Endothelial cell of umbilical vein (primary cell): ENCODE results near the gene RAC3. TPM values are rescaled to one million over a fixed set of nuclear protein-coding genes. Genes with fewer than 3 reads are reported as not detected.

ENCODE experiments used
- BruUV-seq: library from RNA; stranded (reverse); fragments of 400-500 nt; replicated peaks from 2 replicates; lab custom pipeline; 2021; lab: Mats Ljungman, UMichigan
- CTCF ChIA-PET: fragments of 300-600, 350-600 bp; sonication (Branson Sonifier 250); formaldehyde crosslinking; loops from one replicate; lab custom pipeline; 2021; ENCODE audit warnings: antibody characterized with exemption, inconsistent platforms; lab: Charles Lee
- POLR2A ChIA-PET: fragments of 300-600, 350-600 bp; sonication (Branson Sonifier 250); formaldehyde crosslinking; loops from one replicate; lab custom pipeline; 2021; ENCODE audit warnings: antibody characterized with exemption, inconsistent platforms; lab: Charles Lee
- DNase-seq: peaks from one replicate; pipeline ENCODE4 v3.0.0-alpha.2; 2011; ENCODE audit warnings: low read depth, low spot score
- FAIRE-seq: peaks from 2 replicates; lab custom pipeline; 2011; peaks lifted over from hg19 to GRCh38; lab: Jason Lieb, UNC
- H2AFZ ChIP-seq: 2 replicates; pipeline ENCODE4 v1.6.0; 2012; ENCODE audit warnings: low read depth, low read length, control low read depth, inconsistent platforms
- H3K27ac ChIP-seq: 2 replicates; pipeline ENCODE4 v1.5.1; 2011; ENCODE audit warnings: low read depth, mild to moderate bottlenecking, control low read depth, low read length, moderate library complexity; ENCODE audit not compliant: insufficient read depth
- H3K27me3 ChIP-seq, 2 experiments: 2 replicates each; pipeline versions ENCODE4 v1.6.0 to v1.6.1; 2011; ENCODE audit warnings: low read length in 2 of 2, mixed read lengths in 1 of 2; ENCODE audit not compliant: control insufficient read depth in 2 of 2, insufficient read depth in 2 of 2
- H3K36me3 ChIP-seq, 2 experiments: 2 replicates in 1 of 2; 3 replicates in 1 of 2; pipeline ENCODE4 v1.5.1; 2011; ENCODE audit warnings: low read length in 2 of 2, mild to moderate bottlenecking in 1 of 2, moderate library complexity in 1 of 2; ENCODE audit not compliant: control insufficient read depth in 2 of 2, insufficient read depth in 2 of 2; ENCODE audit errors: extremely low read depth in 1 of 2
- H3K4me1 ChIP-seq: 3 replicates; pipeline ENCODE4 v1.5.1; 2011; ENCODE audit warnings: mild to moderate bottlenecking, low read length; ENCODE audit not compliant: control insufficient read depth, insufficient read depth; ENCODE audit errors: extremely low read depth
- H3K4me2 ChIP-seq: 2 replicates; pipeline ENCODE4 v1.6.1; 2011; ENCODE audit warnings: low read length, control low read depth, mixed read lengths; ENCODE audit not compliant: insufficient read depth
- H3K4me3 ChIP-seq, 3 experiments: fragments of 200-600 bp in 1 of 3; sonication (generic), shearing (Covaris generic) in 1 of 3; replicated peaks in 1 of 3; 2 replicates each; pipeline ENCODE4 v1.5.1; 2011 to 2016; ENCODE audit warnings: control low read depth in 3 of 3, low read length in 3 of 3, mild to moderate bottlenecking in 2 of 3, inconsistent platforms in 1 of 3, low read depth in 1 of 3, moderate library complexity in 1 of 3; ENCODE audit not compliant: insufficient read depth in 1 of 3
- H3K79me2 ChIP-seq: 2 replicates; pipeline ENCODE4 v1.6.0; 2012; ENCODE audit warnings: low read length, inconsistent platforms; ENCODE audit not compliant: control insufficient read depth, insufficient read depth
- H3K9ac ChIP-seq: replicated peaks from 2 replicates; pipeline ENCODE3; 2011; ENCODE audit warnings: low read length, control low read depth; ENCODE audit not compliant: insufficient read depth; ENCODE audit errors: extremely low read depth
- H3K9me1 ChIP-seq: replicated peaks from 3 replicates; pipeline ENCODE4 v1.6.0; 2011; ENCODE audit warnings: mild to moderate bottlenecking, low read length; ENCODE audit not compliant: control insufficient read depth, insufficient read depth; ENCODE audit errors: extremely low read depth
- H3K9me3 ChIP-seq: replicated peaks from 2 replicates; pipeline ENCODE4 v1.5.1; 2012; ENCODE audit warnings: low read length, inconsistent platforms; ENCODE audit not compliant: control insufficient read depth, insufficient read depth
- H4K20me1 ChIP-seq: replicated peaks from 2 replicates; pipeline ENCODE3; 2011; ENCODE audit warnings: mild to moderate bottlenecking, low read length; ENCODE audit not compliant: control insufficient read depth, insufficient read depth; ENCODE audit errors: extremely low read depth
- CTCF ChIP-seq, 2 donors: IDR thresholded peaks; 1 replicate in 1 of 2; 2 replicates in 1 of 2; pipeline ENCODE4 v1.5.1; 2011; ENCODE audit warnings: low read length in 2 of 2, mild to moderate bottlenecking in 2 of 2, moderate library complexity in 2 of 2, control low read depth in 1 of 2, inconsistent platforms in 1 of 2, low read depth in 1 of 2; ENCODE audit not compliant: insufficient read depth in 1 of 2; ENCODE audit errors: extremely low read depth in 1 of 2
- EZH2 ChIP-seq: IDR thresholded peaks from 2 replicates; pipeline ENCODE4 v1.6.1; 2012; ENCODE audit warnings: borderline replicate concordance, low read depth, mild to moderate bottlenecking, moderate library complexity, low read length, inconsistent platforms; ENCODE audit not compliant: severe bottlenecking
- FOS ChIP-seq: IDR thresholded peaks from 2 replicates; pipeline ENCODE4 v1.6.1; 2011; ENCODE audit warnings: mild to moderate bottlenecking, low read length, moderate library complexity, borderline replicate concordance; ENCODE audit not compliant: insufficient read depth
- MAX ChIP-seq: IDR thresholded peaks from 2 replicates; pipeline ENCODE4 v1.6.1; 2011; ENCODE audit not compliant: insufficient read depth, insufficient read length
- MYC ChIP-seq: IDR thresholded peaks from one replicate; pipeline ENCODE4 v1.6.1; 2011; ENCODE audit warnings: mild to moderate bottlenecking, low read depth, low read length
- POLR2A ChIP-seq: IDR thresholded peaks from 2 replicates; pipeline ENCODE4 v1.6.1; 2012; ENCODE audit warnings: low read depth, mild to moderate bottlenecking, control low read depth, low read length
- POLR2AphosphoS5 ChIP-seq: IDR thresholded peaks from 2 replicates; pipeline ENCODE4 v1.6.1; 2012; ENCODE audit warnings: low read depth, mild to moderate bottlenecking, control low read depth, low read length, moderate library complexity; ENCODE audit not compliant: insufficient read depth
- dilution Hi-C: fragments of 300-500 bp; cut with MboI; formaldehyde crosslinking; loops from one replicate; pipeline ENCODE4 v1.15.0; 2019; ENCODE audit warnings: low sequenced_read_pairs; ENCODE audit not compliant: extremely low pct_ligation_motif_present
- intact Hi-C: fragments of 100-400 bp; cut with micrococcal nuclease; formaldehyde crosslinking; loops from one replicate; pipeline ENCODE4 v1.10.0; 2022
- polyA plus RNA-seq, 4 experiments: library from polyadenylated mRNA; depleted of rRNA in 3 of 4; stranded (reverse) in 3 of 4; unstranded in 1 of 4; fragments of >200 nt; gene quantifications; 2 replicates each; pipeline versions ENCODE4 v1.2.1 to v1.2.3, GENCODE V29; 2011 to 2012; ENCODE audit warnings: missing spikeins in 1 of 4
- total RNA-seq: library from RNA; stranded (reverse); gene quantifications from 2 replicates; pipeline ENCODE4 v1.2.3, GENCODE V29; 2021

RAC3 gene
- total and polyA plus RNA-seq, 2 donors (not counting 3 experiments of a cell fraction or from before 2014, with no cell fraction given), result 34.1 to 56.0 TPM

DNA sequence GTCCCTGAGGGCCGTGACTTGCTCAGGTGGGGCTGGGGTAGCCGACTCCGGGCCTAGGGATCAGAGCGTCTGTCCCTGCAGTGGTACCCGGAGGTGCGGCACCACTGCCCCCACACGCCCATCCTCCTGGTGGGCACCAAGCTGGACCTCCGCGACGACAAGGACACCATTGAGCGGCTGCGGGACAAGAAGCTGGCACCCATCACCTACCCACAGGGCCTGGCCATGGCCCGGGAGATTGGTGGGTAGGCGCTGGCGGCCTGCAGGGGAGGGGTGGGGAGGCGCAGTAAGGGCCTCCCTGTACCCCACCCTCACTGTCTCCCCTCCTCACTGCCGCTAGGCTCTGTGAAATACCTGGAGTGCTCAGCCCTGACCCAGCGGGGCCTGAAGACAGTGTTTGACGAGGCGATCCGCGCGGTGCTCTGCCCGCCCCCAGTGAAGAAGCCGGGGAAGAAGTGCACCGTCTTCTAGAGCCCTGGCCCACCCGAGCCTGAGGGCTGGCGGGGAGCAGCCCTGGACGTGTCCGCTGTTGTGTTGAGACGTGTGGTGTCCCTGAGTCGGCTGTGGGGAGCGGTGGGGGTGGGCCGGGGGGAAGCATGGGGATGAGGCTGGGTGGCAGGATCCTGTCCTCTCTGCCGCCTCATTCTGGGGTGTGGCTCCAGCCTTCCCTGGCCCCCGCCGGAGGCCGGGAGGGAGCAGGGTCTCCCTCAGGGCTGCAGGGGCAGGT, 2.0 kb downstream of the RAC3 start:
- BruUV-seq, result TSS peak; percentile 21
- H3K36me3 ChIP-seq, result no peaks in the 10 kb centered on the region
- FAIRE-seq (no peak), DNase-seq (no peak)
- dilution Hi-C loops, result no loop called here
- no peaks in the 10 kb centered on the region for H3K27me3 ChIP-seq
- peaks cover 16% of the 10 kb centered on the region for H3K4me1 ChIP-seq
- no peaks in the 10 kb centered on the region for H3K9me1 ChIP-seq
- intact Hi-C loops, result loop anchor here (10.0 kb wide), 2 partner anchors 201 to 381 kb away; partner anchors contain the start of genes HEXD and OGFOD3
- no peak overlapping the region for H3K9ac ChIP-seq
- H3K4me2 ChIP-seq, result no peak overlapping the region
- TF ChIP-seq POLR2AphosphoS5, result no peak
- TF ChIP-seq MAX, result no peak
- TF ChIP-seq CTCF (IDR thresholded peaks at IDR 0.05; ENCODE audit: extremely low read depth in 1 of 2, insufficient read depth in 1 of 2, low read depth in 1 of 2, low read length in 2 of 2), result no peak
- TF ChIP-seq POLR2A, result no peak
- TF ChIP-seq FOS, result no peak
- TF ChIP-seq MYC, result no peak
- TF ChIP-seq EZH2, result no peak
- H3K27ac ChIP-seq, result no peak overlapping the region
- POLR2A ChIA-PET, result no interaction called here
- no peak overlapping the region for H2AFZ ChIP-seq
- no peak overlapping the region for H3K4me3 ChIP-seq
- CTCF ChIA-PET, result interaction anchor here (1.5 kb wide), 1 partner anchor 74 kb away, joined by 7 read pairs; no protein-coding TSS in a partner anchor
- H4K20me1 ChIP-seq, result no peaks in the 10 kb centered on the region
- no peaks in the 10 kb centered on the region for H3K9me3 ChIP-seq
- peaks cover 7% of the 10 kb centered on the region for H3K79me2 ChIP-seq
